ENCODE data around the gene HNF1A.

- TF ChIP-seq, protein P1, sequence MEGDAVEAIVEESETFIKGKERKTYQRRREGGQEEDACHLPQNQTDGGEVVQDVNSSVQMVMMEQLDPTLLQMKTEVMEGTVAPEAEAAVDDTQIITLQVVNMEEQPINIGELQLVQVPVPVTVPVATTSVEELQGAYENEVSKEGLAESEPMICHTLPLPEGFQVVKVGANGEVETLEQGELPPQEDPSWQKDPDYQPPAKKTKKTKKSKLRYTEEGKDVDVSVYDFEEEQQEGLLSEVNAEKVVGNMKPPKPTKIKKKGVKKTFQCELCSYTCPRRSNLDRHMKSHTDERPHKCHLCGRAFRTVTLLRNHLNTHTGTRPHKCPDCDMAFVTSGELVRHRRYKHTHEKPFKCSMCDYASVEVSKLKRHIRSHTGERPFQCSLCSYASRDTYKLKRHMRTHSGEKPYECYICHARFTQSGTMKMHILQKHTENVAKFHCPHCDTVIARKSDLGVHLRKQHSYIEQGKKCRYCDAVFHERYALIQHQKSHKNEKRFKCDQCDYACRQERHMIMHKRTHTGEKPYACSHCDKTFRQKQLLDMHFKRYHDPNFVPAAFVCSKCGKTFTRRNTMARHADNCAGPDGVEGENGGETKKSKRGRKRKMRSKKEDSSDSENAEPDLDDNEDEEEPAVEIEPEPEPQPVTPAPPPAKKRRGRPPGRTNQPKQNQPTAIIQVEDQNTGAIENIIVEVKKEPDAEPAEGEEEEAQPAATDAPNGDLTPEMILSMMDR (IDR thresholded peaks at IDR 0.05), result no peak
- TF ChIP-seq POLR2A (IDR thresholded peaks at IDR 0.05), result no peak
- TF ChIP-seq EP300 (IDR thresholded peaks at IDR 0.05), result no peak
- no peak for TF ChIP-seq POLR2AphosphoS5 (IDR thresholded peaks at IDR 0.05)
Measured at GRCh38 chr12:121018860-121019617, 40.7 kb downstream of the HNF1A start.

All from gastroesophageal sphincter (tissue), 3 donors.